HG03135 (cell line): ENCODE measurements around the gene SH3D19.
"Not testable (repeated sequence)": the region's sequence is repeated elsewhere in the genome, so short reads cannot be mapped to it uniquely, and the experiment has no call there.

Experiments
- ATAC-seq: cut with Tn5 transposase; IDR thresholded peaks from one replicate; pipeline ENCODE4 v1.9.1; 2021; ENCODE audit warnings: mild to moderate bottlenecking, moderate library complexity; ENCODE audit not compliant: unreplicated experiment

The SH3D19 gene

DNA sequence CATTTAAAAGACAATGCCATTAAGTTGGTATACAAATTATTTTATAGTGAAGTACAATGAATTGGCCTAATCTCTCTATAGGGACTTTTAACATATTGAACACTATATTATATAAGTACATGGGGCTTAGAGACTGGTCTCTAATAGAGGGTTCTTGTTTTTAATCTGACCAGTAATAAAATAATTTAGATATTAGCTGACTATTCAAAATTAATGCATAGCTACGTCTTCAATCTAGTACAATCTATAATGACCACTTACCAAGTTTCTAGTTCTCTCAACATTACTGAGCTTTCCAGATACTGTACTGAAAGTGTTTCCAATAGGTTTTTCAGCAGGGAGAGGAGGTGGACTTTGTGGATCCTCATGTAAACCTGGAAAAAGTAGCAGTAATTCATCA lies 166.4 kb downstream of the SH3D19 start:
- no peak for ATAC-seq

GRCh38 chr4:151157543-151157942 lies 167.9 kb downstream of the SH3D19 start:
- ATAC-seq = no peak

DNA sequence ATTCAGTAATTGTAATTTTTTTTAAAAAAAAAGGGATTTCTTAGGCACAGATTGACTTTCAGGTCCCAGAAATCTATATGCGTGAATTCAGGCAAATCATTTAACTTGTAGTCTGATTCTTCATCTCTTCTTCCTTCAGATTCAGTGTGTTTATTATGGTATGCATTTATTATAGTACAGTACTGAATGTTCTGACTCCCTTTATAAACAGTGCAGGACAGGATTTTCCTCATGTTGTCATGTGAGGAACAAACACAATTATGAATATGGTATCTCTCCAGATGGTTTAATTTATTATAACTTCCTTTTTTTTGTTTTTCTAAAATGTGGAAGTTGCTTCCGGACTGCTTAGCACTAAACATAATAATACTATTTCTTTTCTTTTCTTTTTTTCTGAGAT lies 171.8 kb downstream of the SH3D19 start:
- ATAC-seq = no peak

GRCh38 chr4:151152028-151152427 lies 173.4 kb downstream of the SH3D19 start:
- ATAC-seq = no peak

GRCh38 chr4:151150821-151151580 lies 174.4 kb downstream of the SH3D19 start:
- ATAC-seq = no peak

- no peak for ATAC-seq
Measured at GRCh38 chr4:151148261-151148660, 177.1 kb downstream of the SH3D19 start.

GRCh38 chr4:151147000-151147399 lies 178.4 kb downstream of the SH3D19 start:
- ATAC-seq = no peak

- ATAC-seq = no peak
Measured at GRCh38 chr4:151144329-151145072, 180.9 kb downstream of the SH3D19 start.

- no peak for ATAC-seq
Measured at GRCh38 chr4:151143811-151144210, 181.6 kb downstream of the SH3D19 start.

- ATAC-seq = no peak
Measured at GRCh38 chr4:151143162-151143561, 182.2 kb downstream of the SH3D19 start.

DNA sequence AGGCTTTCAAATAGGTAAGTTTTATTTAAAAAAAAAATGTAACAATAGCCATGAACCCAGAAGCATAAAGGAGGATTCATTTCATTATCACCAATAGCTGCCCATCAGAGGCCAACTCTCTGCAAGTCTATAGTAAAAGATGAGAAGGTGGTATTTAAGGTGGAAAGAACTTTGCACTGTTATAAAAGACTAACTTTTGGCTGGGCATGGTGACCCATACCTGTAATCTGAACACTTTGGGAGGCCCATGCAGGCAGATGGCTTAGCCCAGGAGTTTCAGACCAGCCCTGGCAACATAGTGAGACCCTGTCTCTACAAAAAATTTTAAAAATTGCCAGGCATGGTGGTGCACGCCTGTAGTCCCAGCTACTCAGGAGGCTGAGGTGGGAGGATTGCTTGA lies 182.6 kb downstream of the SH3D19 start:
- ATAC-seq = no peak

DNA sequence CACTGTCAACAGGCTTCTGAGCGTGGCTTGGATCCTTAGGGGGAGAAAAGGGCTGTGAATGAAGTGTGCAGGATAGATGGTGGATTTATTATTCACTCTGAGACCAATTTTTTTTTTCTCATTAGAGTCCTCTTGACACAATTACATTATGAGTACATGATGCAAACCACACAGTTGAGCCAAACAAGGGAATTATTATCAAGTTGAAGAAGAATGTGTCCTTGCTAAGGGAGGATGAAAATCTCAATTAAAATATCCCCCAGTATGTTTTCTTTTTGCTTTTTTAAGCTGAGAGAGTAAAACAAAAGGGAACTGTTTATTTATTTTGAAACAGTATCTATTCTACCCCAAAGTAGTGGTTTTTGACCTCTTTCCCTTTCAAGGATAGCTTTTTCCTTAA lies 185.6 kb downstream of the SH3D19 start:
- ATAC-seq = no peak

- ATAC-seq = not testable (repeated sequence)
Measured at GRCh38 chr4:151136048-151136447, 189.4 kb downstream of the SH3D19 start.

- no peak for ATAC-seq
Measured at GRCh38 chr4:151133311-151133710, 192.1 kb downstream of the SH3D19 start.

DNA sequence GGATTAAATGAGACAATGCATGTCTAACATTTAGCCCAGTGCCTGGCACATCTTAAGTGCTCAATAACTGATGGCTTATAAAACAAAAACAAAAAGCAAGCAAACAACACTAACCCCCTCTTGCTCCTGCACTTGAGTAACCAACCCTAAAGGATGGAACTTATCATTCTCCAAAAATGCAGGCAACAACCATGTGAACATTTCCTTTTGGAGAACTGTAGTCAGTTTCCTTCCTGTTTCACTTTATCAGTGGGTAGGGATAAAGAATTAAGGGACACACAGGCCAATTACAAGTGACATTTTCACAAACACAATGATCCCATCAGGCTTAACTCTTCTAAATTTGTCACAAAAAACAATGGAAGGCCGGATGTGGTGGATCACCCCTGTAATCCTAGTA lies 195.6 kb downstream of the SH3D19 start:
- no peak for ATAC-seq

- ATAC-seq = peak; percentile 88
Measured at GRCh38 chr4:151117371-151117962, 207.9 kb downstream of the SH3D19 start.

- no peak for ATAC-seq
Measured at GRCh38 chr4:151114986-151115385, 210.4 kb downstream of the SH3D19 start.

- no peak for ATAC-seq
Measured at GRCh38 chr4:151114338-151114737, 211.1 kb downstream of the SH3D19 start.

- ATAC-seq = no peak
Measured at GRCh38 chr4:151110236-151110635, 215.2 kb downstream of the SH3D19 start.

DNA sequence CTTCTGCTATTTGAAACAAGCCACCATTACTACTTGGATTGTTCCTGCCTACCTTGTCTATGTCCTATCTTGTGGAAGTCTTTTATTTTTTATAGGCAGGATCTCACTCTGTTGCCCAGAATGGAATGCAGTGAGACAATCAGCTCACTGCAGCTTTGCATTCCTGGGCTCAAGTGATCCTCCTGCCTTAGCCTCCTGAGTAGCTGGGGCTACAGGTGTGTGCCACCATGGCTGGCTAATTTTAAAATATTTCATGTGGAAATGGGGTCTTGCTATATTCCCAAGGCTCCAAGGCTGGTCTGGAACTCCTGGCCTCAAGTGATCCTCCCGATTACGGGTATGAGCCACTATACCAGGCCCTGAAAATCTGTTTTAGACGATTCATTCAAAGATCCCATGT lies 218.3 kb downstream of the SH3D19 start:
- no peak for ATAC-seq

DNA sequence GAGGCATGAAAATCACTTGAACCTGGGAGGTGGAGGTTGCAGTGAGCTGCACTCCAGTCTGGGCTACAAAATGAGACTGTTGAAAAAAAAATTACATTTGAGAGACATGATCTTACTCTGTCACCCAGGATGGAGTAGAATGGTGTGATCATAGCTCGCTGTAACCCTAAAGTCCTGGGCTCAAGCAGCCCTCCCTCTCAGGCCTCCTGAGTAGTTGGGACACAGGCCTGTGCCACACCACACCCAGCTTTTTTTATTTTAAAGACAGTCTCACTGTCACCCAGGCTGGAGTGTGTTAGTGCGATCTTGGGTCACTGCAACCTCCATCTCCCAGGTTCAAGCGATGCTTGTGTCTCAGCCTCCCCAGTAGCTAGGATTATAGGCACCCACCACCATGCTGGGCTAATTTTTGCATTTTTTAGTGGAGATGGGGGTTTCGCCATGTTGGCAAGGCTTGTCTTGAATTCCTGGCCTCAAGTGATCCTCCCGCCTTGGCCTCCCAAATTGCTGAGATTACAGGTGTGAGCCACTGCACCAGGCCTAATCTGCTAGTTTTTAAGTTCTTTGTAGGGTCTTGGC lies 219.9 kb downstream of the SH3D19 start:
- no peak for ATAC-seq

DNA sequence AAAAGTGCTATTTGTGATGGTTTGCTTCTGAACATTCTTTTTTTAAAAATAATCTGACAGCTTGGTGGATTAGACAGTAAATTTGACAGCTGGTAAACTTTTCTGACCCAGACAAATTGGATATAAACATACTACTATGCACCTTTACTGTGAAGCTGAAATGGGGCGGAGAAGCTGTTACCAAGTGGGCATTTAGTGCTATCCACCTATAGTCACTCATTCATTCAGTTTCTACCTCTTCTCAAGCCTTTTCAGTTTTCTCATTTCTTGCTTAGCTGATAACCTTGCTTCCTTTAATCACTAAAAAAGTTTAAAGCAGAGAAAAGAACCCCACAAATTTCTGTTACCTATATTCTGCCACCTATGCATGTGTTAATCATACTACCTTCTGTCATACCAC lies 220.8 kb downstream of the SH3D19 start:
- ATAC-seq = no peak
